NCI-H226 (cell line): ENCODE measurements around the gene CEACAM8.
"Not testable (repeated sequence)": the region's sequence is repeated elsewhere in the genome, so short reads cannot be mapped to it uniquely, and the experiment has no call there.

Experiments used
- DNase-seq: peaks from one replicate; pipeline ENCODE4 v3.0.0-alpha.2; 2015

The CEACAM8 gene

DNA sequence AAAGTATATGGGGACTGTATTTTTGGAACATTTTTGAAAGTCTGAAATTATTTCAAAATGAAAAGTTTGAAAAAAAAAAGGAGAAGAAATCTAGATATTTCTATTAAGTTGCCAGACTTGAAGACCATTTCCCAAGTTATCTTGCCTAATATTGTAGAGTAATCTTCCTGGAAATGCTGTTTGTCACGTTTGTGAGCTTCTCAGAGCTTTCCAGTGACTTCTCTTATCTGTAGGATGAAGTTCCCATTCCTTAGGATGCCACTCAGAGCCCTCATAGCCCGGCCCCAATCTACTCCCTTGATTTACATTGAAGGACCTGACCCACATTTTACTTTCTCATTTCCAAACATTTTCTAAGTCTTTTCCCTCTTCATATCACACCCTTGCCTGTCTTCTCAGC, 23.6 kb downstream of the CEACAM8 start:
- DNase-seq, result no peak

DNA sequence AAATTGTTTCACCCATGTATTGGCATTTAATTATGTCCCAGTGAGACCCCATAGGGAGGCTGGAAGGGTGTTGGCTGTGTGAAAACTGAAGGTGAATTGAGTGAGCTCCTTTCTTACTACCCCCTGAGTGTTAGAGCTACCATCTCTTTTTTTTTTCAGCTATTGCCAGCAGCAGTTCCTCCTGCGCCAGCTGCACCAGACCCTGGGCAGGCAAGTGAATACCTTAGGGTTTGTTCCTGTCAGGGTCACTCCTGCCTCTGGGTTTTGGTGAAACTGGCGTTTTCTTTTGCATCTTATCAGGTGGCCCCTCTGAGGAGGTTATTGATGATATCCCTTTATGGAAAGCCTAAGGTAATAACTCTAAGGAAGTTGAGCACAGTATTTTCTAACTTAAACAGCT, 25.5 kb downstream of the CEACAM8 start:
- DNase-seq, result no peak

DNA sequence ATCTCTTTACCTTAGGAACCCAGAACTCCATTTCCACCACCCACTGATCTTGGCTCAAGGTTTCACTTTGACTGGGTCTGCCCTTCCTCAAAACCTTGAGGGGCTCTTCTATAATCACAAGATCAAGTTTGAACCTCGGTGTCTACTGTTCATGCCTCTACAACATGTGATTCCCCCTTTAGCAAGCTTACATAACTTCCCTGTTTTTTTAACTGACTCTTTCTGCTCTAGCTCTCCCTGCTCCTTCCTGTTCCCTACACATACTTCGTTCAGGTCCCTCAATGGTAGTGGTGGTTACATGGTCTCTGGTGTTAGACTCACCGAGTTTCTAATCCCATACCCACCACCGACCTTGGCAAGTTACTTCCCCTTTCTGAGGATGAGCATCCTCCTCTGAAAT, 26.7 kb downstream of the CEACAM8 start:
- DNase-seq, result no peak

DNA sequence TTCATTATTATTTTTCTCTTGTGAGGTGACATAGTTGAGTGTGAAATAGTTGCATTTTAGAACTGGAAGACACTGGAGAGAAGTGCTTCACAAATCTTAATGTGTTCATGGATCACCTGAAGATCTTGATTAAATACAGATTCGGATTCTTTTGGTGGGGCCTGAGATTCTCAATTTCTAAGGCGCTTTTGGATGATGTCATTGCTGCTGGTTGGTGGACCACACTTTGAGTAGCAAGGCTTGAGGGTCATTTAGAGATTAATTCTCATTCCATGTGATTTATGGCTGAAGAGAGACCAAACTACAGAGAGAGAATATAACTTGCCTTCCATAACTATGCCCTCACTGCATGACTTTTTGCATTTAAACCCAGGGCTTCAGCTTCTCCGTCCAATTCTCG, 27.2 kb downstream of the CEACAM8 start:
- DNase-seq, result no peak

DNA sequence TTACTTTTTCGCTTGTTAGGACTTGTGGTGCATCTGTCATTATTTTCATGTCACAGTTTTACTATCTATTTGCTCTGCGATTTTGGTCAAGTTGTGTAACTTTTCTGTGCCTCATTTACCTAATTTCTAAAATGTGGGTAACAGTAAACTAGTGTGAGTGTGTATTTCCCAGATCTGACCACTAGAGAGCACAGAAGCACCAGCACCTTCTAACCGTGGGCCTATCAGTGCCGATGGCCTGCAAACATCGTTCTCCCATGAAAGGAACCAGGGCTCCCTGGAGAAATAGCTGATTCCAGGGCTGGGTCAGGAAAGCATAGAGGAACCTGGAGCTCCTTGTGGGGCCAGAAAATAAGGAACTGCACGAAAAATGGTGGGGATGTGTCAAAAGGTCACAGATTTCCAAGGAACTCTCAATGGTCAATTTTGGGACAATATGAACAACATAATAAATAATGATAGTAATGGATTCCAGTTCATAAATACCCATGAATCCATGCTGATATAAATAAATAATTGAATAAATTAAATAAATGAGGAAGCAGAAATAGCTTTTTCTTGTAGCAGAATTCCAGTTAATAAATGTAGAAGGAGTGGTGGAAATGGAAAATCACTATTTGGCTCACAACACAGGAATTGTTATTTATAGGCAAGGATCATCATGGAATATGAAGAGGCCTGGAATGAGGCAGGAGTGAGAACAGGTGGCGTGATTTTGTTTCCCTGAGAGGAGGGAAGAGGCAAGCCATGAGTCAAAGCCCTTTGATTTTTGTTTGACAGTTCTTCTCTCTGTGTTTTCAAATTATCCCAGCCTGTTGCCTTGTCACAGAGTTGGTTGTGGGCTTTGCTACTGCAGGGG, 31.1 kb downstream of the CEACAM8 start:
- DNase-seq, result peak; percentile 46

DNA sequence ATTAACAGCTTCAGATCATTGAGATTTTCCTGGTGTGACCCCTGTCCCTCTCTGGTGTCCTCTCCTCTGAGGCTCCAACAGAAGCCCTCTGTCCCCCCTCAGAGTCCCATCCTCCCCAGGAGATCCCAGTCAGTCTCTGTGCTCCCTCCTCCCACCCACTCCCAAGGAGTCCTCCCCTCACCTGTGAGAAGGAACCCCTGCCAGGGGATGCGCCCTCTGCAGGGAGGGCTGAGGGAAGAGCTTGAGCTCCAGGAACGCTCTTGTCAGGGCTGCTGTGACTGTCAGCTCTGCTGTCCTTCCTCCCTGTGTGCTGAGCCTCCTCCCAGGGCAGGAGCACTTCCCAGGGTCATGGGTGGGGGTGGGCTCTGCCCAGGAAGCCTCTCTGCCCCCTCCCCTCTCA, 33.2 kb downstream of the CEACAM8 start:
- no peak for DNase-seq

DNA sequence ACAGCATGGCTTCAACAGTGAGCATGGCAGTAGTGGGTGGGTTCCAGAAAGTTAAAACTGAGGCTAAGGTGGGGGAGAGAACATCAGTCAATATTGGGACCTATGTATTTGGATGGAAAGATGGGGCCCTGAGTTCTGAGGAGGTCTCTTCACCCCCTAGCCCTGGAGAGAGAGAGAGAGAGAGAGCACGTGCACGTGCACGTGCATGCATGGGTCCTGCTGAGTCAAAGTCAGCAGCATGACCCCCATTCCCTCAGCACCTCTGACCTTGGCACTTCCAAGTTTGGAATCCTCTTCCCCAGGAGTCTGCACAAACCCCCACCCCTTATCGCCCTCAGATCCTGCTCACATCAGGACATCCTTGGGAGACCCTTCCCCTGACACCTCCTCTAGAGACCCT, 34.0 kb downstream of the CEACAM8 start:
- DNase-seq, result no peak

DNA sequence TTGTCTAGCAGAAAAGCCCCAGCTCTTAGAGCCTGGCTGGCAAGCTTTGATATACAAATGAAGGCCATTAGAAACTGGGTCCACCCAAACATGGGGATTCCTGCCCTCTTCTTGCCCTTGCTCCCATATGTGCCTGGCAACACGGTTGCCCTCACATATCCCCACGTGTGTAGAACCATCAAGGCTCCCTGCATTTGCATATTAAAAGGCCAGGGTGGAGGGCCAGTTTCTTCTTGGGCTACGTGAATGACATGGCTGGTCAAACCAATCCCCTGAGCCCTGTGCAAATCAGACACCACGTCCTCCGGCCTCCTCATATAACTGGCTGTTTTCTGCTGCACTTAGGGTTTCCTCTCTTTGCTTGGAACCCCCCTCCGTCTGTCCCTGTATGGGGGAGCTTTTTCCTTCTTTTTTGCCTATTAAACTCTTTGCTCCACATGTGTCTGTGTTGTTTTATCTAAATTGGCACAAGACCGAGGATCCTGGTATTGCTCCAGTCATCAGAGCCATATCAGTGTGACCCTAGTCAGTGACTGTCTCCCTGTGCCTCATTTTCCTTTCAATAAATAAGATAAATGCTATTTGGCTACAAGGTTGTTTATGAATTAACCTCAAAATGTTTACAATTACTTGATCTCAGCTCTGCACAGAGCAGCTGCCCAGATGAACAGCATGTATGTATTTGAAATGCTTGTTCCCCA, 36.1 kb downstream of the CEACAM8 start:
- DNase-seq, result no peak

DNA sequence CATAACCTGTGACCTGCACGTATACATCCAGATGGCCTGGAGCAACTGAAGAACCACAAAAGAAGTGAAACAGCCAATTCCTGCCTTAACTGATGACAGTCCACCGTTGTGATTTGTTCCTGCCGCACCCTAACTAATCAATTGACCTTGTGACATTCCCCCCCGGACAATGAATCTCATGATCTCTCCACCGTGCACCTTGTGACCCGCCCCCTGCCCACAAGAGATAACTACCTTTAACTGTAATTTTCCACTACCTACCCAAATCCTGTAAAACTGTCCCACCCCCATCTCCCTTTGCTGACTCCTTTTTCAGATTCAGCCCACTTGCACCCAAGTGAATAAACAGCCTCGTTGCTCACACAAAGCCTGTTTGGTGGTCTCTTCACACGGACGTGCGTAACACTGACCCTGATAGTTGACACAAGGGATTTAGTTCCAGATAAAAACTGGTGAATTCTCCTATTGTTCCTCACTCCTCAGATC, 37.3 kb downstream of the CEACAM8 start:
- DNase-seq, result not testable (repeated sequence)

DNA sequence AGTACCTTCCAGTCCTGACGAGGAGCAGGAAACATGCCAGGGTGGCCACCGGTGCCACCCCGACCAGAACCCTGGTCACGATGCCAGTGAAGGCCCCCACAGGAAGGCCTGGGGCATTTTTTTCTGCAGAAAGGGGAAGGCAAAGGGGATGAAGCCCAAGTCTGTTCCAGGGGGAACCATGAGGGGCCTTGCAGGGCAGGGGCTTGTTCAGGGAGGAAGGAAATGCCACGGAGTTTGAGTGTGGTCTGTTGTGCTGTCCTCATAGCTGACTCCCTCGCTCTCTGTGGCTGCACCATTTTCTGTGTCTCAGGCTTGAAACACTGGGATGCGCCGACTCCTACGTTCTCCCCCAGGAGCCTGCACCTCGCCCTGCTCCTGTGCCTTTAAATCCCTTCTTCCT, 38.9 kb downstream of the CEACAM8 start:
- DNase-seq, result no peak

DNA sequence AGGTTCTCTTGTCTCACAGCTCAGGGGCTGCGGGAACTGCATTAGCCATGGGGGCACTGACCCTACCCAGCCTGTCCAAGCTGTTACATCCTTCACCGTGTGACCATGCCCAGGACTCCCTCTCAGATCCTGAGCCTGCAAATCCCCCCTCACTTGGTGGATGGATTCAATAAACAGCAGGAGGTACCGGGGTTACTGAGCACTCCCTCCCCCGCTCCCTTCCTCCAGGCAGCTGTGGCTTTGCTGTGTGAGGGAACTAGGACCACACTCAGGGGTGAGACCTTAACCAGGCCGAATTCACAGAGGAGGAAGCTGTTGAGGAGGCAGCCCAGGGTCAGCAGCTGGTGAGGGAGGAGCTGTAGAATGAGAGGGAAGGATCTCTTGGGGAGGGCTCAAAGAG, 39.4 kb downstream of the CEACAM8 start:
- DNase-seq, result no peak

DNA sequence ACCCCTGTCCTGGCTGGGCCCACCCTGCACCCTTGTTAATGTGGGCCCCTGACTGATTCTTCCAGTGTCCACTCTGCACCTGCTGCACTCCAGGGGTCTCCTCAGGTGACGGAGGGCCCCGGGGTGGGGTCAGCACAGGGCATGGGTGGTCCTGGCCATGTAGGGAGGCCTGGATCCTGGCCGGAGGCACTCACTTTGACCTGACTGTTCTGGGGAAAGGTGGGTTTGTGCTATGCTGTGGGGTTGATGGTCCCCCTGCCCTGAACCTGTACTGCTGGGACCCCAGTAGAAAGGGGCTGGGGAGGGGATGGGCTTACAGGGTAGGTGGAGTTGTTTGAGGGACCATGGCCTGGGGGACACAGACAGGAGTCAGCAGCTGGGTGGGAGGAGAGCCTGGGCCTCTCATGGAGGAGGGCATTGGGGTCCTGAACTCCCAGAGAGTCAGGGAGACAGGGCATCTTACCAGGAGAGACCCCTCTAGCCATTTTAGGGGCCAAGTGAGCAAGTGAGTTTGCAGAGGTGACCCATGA, 40.6 kb downstream of the CEACAM8 start:
- no peak for DNase-seq

DNA sequence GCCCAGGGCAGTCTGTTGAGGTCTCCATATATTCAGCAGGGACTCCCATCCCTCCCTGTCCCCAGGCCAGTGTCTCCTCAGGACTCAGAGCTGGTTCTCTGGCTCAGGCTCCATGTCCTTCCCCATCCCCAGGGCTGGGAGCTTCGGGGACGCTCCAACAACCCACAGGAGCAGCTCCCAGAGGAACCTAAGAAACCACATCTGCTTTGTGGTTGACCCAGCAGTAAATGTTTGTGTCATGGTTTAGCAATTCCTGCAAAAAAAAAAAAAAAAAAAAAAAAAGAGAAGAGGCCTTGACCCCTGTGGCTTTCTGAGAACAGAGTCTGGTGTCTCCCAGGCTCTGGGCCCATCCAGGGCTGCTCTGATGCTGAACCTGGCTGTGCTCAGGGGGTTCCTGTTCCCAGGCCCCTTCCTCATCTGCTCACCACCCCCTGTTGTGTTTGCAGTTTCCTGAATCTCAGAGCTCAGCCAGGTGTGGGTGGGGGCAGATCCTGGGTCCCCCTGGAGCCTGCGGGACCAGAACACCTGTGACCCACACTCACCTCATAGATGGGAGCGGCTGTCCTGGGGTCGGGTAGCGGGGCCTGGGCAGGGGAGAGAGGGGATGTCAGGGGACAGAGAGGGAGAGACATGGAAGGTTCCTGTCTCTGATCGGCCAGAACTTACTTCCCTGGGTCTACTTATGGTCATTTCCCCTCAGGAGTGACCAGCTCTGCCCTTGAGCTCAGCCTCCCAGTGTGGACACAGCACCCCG, 41.3 kb downstream of the CEACAM8 start:
- peak; percentile 23 for DNase-seq

DNA sequence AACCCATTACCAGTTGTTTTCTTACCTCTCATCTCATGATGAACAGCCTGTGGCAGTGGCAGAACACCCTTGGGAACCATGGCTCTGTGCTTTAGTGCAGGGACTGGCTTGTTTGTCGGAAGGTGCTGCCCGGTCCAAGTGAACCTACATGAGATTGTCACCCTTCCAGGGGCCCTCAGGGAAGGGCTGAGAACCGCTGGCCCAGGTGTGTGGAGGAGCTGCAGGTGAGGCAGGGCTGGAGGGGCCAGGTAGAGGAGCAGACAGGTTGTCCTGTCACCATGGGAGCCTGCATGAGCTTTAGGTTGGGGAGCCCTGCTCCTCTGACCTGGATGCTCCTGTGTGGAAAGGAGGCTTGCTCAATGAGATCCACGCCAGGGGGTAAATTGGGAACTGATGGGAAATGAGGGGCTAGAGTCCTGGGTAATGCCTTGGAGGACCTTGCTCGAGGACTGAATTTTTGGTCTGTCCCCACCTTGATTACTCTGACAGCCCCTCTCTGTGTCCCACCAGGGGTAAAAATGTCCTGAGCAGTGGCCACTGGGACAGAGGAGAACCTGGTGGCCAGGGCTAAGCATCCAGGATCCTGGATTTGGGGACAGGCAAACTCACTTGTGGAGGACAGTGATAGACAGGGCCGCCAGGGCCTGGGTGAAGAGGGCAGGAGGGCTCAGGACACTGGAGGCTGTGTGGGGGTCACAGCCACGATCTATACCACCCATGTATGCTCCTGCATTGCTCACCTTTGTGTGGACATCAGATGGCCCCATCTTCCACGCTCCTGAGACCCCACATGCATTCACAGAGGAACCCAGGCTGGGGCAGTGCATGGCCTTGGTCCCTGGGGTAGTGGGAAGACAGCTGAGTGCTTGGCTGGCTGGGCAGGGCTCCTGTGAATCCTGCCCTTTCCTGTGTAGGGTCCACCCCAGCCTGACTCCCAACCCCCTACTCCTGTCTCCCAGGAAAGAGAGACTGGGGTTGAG, 42.3 kb downstream of the CEACAM8 start:
- DNase-seq, result no peak

DNA sequence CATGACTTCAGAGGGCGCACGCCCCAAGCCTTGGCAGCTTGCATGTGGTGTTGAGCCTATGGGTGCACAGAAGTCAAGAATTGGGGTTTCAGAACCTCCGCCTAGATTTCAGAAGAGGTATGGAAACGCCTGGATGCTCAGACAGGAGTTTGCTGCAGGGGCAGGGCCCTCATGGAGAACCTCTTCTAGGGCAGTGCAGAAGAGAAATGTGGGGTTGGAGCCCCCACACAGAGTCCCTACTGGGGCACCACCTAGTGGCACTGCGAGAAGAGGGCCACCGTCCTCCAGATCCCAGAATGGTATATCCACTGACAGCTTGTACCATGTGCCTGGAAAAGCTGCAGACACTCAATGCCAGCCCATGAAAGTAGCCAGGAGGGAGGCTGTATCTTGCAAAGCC, 44.2 kb downstream of the CEACAM8 start:
- not testable (repeated sequence) for DNase-seq

DNA sequence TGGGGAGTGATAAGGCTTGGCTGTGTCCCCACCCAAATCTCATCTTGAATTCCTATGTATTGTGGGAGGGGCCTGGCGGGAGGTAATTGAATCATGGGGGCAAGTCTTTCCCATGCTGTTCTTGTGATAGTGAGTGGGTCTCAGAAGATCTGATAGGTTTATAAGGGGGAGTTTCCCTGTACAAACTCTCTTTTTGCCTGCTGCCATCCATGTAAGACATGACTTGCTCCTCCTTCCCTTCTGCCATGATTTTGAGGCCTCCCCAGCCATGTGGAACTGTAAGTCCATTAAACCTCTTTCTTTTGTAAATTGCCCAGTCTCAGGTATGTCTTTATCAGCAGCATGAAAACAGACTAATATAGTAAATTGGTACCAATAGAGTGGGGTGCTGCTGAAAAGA, 45.7 kb downstream of the CEACAM8 start:
- not testable (repeated sequence) for DNase-seq

DNA sequence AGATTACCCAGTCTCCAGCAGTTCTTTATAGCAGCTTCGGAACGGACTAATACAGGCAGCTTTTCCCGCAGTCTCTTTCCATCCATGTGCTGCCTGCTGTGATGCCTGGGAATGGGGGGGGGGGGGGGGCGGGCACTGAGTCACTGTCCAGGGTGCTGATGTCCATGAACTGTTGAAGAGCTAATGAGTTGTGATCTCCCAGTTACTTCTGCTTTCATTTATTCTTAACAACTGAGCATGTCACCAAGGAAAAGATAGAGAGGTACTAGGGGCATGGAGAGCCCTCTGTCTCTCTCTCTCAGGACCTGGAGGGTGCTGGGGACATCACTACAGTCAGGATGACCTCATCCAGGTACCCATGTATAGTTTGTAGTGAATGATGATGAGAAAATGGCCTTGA, 46.2 kb downstream of the CEACAM8 start:
- DNase-seq, result no peak

DNA sequence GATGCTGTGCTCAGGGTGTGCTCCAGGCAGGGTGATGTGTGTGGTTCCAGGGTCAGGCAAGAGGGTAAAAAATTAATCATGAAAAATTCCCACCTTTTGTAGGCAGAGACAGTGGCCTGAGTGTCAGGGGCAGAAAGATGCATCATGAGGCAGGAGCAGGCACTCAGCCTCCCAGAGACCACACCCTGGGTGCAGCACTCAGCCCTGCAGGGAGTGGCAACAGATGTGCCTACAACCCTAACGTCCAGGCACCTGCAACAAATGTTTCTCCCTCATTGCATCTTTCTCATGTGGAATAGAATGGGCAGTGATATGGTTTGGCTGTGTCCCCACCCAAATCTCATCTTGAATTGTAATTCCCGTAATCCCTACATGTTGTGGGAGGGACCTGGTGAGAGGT, 46.8 kb downstream of the CEACAM8 start:
- no peak for DNase-seq

DNA sequence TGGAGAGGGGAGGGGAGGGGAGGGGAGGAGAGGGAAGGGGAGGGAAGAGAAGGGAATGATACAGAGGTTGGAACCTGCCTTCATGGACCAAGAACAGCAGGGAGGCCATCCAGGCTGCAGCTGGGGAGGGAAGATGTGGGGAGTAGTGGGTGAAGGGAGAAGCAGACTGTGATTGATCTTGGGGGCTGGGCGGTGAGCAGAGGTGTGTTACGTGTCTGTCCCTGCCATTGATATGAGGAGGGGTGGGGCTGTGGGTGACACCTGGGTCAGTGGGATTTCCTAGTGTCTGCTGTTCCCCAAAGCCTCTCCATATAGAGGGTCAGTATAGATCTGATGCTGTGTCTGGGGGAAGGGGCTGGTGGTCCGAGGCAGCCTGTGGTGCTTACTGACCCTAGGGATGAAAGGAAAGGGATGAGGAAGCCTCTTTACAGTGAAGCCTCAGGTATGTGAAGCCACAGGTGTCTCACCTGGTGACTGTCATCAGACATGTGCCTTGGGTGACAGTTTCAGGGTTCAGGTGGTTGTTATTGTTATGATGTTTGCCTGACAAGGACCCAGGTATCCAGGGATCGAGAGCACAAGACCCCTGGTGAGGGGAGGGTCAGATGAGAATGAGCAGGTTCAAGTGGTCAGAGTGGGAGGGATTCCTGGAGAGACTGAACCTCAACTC, 47.8 kb downstream of the CEACAM8 start:
- DNase-seq, result no peak

DNA sequence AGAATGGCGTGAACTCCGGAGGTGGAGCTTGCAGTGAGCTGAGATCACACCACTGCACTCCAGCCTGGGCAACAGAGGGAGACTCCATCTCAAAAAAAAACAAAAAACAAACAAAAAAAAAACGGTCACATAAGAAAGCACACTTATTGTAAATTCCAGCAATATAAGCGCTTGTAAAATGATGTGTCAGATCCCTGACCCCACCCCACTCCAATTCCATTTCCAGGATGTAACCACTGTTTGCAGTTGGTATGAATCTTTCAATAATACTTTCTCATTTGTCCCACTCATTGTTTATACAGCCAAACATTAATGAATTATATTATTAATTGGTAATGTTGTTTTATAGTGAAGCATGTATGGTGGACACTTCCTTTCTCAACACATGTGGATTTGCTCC, 50.6 kb downstream of the CEACAM8 start:
- no peak for DNase-seq

DNA sequence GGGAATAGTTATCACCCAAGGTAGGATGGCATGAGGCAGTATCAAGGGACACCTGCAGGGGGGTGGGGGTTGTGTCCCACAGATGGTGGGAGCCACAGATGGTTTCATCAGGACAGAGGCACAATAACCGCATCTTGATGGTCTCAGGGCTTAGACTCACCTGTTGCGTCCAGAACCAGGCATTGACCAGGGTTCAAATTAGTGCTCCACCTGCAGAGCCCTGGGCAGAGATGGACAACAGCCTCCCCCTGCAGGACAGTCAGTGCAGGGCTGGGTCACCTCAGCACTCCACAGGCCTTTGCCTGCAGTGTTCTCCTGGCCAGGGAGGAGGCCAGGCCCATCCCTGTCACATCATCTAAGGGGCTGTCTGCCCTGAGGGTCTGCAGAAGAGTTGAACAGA, 51.9 kb downstream of the CEACAM8 start:
- DNase-seq, result no peak
